BJ (cell line): ENCODE measurements around the gene WWOX. TPM values are rescaled to one million over a fixed set of nuclear protein-coding genes. Genes with fewer than 3 reads are reported as not detected.

ENCODE experiments used
- CTCF ChIA-PET: fragments of 350-600 bp; formaldehyde crosslinking; extraction: SDS; loops from one replicate; lab custom pipeline; 2021; ENCODE audit warnings: antibody characterized with exemption, inconsistent platforms; lab: Yijun Ruan, JAX
- POLR2A ChIA-PET: fragments of 300-600 bp; sonication (Branson Sonifier 250); formaldehyde crosslinking; extraction: SDS; loops from one replicate; lab custom pipeline; 2021; ENCODE audit warnings: antibody characterized with exemption; lab: Charles Lee
- DNase-seq: peaks from one replicate; pipeline ENCODE4 v3.0.0-alpha.2; 2011; ENCODE audit warnings: low read depth
- H3K27me3 ChIP-seq: 2 replicates; pipeline ENCODE4 v1.6.0; 2011; ENCODE audit warnings: low read length; ENCODE audit not compliant: control insufficient read depth, insufficient read depth
- H3K36me3 ChIP-seq: 2 replicates; pipeline ENCODE4 v1.5.1; 2011; ENCODE audit warnings: low read length; ENCODE audit not compliant: control insufficient read depth, insufficient read depth
- H3K4me3 ChIP-seq: 2 replicates; pipeline ENCODE4 v1.5.1; 2011; ENCODE audit warnings: low read depth, mild to moderate bottlenecking, control low read depth, low read length
- CTCF ChIP-seq: IDR thresholded peaks from 2 replicates; pipeline ENCODE4 v1.5.1; 2011; ENCODE audit warnings: low read depth, mild to moderate bottlenecking, control low read depth, inconsistent platforms, low read length, moderate library complexity; ENCODE audit not compliant: insufficient read depth
- polyA plus RNA-seq: library from polyadenylated mRNA; depleted of rRNA; stranded (reverse); fragments of >200 nt; gene quantifications from 2 replicates; pipeline ENCODE4 v1.2.3, GENCODE V29; 2011

WWOX gene
- polyA plus RNA-seq, 1 experiment = 3.1 TPM

- H3K36me3 ChIP-seq = no peaks in the 10 kb centered on the region
- no peaks in the 10 kb centered on the region for H3K27me3 ChIP-seq
- ChIA-PET POLR2A (no interaction called here), CTCF (no interaction called here)
- no peak overlapping the region for H3K4me3 ChIP-seq
- DNase-seq = no peak
- no peak for TF ChIP-seq CTCF
These were observed 336.6 kb downstream of the WWOX start for GRCh38 chr16:78436023-78436422.

GRCh38 chr16:78436846-78437245 is 337.4 kb downstream of the WWOX start:
- Histone ChIP-seq H3K4me3 (no peak overlapping the region), H3K36me3 (no peaks in the 10 kb centered on the region), H3K27me3 (no peaks in the 10 kb centered on the region)
- ChIA-PET POLR2A (no interaction called here), CTCF (no interaction called here)
- DNase-seq = no peak
- no peak for TF ChIP-seq CTCF

GRCh38 chr16:78437352-78437968 is 338.0 kb downstream of the WWOX start:
- TF ChIP-seq CTCF = peak; percentile 48
- no peak for DNase-seq
- POLR2A ChIA-PET = no interaction called here

GRCh38 chr16:78438219-78438618 is 338.8 kb downstream of the WWOX start:
- Histone ChIP-seq H3K4me3 (no peak overlapping the region), H3K36me3 (no peaks in the 10 kb centered on the region), H3K27me3 (no peaks in the 10 kb centered on the region)
- DNase-seq = no peak
- ChIA-PET CTCF (no interaction called here), POLR2A (no interaction called here)
- no peak for TF ChIP-seq CTCF

More at GRCh38 chr16:78437352-78437968, 338.0 kb downstream of the WWOX start:
- Histone ChIP-seq H3K27me3 (no peaks in the 10 kb centered on the region), H3K36me3 (no peaks in the 10 kb centered on the region), H3K4me3 (no peak overlapping the region)
- CTCF ChIA-PET = no interaction called here

GRCh38 chr16:78438632-78439031 is 339.2 kb downstream of the WWOX start:
- Histone ChIP-seq H3K27me3 (no peaks in the 10 kb centered on the region), H3K36me3 (no peaks in the 10 kb centered on the region), H3K4me3 (no peak overlapping the region)
- ChIA-PET POLR2A (no interaction called here), CTCF (no interaction called here)
- no peak for TF ChIP-seq CTCF
- DNase-seq = no peak
